HAP-1 (cell line): ENCODE results near the gene TMPRSS11D.

ENCODE experiments used
- DNase-seq, 2 experiments: peaks; one replicate each; pipeline ENCODE4 v3.0.0-alpha.2; 2016 to 2020; ENCODE audit warnings: low spot score in 2 of 2
- H3K27me3 ChIP-seq: fragments of 250-450 bp; sonication (Bioruptor Pico); 2 replicates; pipeline ENCODE4 v1.5.1; 2020; ENCODE audit warnings: low read depth, mild to moderate bottlenecking, moderate library complexity
- H3K36me3 ChIP-seq: fragments of 250-450 bp; sonication (Bioruptor Pico); replicated peaks from 2 replicates; pipeline ENCODE4 v1.5.1; 2020; ENCODE audit warnings: mild to moderate bottlenecking
- H3K4me1 ChIP-seq: fragments of 250-450 bp; sonication (Bioruptor Pico); 2 replicates; pipeline ENCODE4 v1.5.1; 2020; ENCODE audit warnings: mild to moderate bottlenecking
- H3K4me3 ChIP-seq: fragments of 250-450 bp; sonication (Bioruptor Pico); 2 replicates; pipeline ENCODE4 v1.5.1; 2020; ENCODE audit warnings: mild to moderate bottlenecking, moderate library complexity
- H3K9me3 ChIP-seq: fragments of 250-450 bp; sonication (Bioruptor Pico); 2 replicates; pipeline ENCODE4 v1.5.1; 2020; ENCODE audit warnings: mild to moderate bottlenecking, moderate library complexity
- in situ Hi-C: fragments of 300-500 bp; cut with MboI; formaldehyde crosslinking; loops from 3 replicates; pipeline ENCODE4 v1.14.3; 2020; ENCODE audit warnings: low sequenced_read_pairs, inconsistent platforms, mixed read lengths

TMPRSS11D gene

DNA sequence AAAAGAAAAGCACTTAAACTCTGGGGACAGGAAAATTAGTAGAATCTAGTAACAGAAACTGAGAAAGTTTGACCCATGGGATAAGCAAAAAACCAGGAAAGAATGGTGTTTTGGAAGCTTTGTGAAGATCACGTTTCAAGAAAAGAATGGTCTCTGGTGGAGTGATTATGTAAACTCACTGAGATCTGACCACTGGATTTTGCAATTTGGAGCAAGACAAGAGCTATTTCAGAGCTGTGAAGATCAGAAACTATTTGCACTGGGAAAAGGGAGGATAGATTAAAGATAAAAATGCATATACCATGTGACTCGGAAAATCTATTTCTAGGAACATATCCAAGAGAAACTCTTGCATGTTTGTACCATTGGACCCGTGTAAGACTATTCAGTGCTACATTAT is 4.3 kb downstream of the TMPRSS11D start:
- Histone ChIP-seq H3K4me1 (no peaks in the 10 kb centered on the region), H3K27me3 (no peaks in the 10 kb centered on the region), H3K4me3 (no peak overlapping the region), H3K36me3 (no peaks in the 10 kb centered on the region), H3K9me3 (no peaks in the 10 kb centered on the region)
- in situ Hi-C loops = no loop called here
- DNase-seq = no peak

DNA sequence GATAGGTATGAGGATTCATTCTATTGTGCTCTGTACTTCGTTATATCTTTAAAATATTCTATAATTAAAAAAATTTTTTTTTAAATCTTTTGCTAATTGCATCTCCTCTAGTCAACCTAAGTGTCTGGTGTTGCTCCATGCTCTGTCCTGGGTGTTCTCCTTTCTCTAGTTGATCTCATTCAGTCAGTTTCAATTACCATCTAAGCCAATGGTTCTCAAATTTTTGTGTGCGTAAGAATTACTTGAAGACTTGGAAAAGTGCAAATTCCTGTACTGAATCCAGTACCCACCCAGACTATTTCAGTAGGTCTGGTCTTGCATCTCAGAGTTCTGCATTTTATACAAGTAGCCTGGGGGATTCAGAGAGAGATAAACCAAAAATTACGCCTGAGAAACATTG is 6.7 kb downstream of the TMPRSS11D start:
- DNase-seq = no peak
- no peaks in the 10 kb centered on the region for H3K27me3 ChIP-seq
- H3K36me3 ChIP-seq = no peaks in the 10 kb centered on the region
- H3K4me1 ChIP-seq = no peaks in the 10 kb centered on the region
- in situ Hi-C loops = no loop called here
- H3K4me3 ChIP-seq = no peak overlapping the region
- H3K9me3 ChIP-seq = no peaks in the 10 kb centered on the region

DNA sequence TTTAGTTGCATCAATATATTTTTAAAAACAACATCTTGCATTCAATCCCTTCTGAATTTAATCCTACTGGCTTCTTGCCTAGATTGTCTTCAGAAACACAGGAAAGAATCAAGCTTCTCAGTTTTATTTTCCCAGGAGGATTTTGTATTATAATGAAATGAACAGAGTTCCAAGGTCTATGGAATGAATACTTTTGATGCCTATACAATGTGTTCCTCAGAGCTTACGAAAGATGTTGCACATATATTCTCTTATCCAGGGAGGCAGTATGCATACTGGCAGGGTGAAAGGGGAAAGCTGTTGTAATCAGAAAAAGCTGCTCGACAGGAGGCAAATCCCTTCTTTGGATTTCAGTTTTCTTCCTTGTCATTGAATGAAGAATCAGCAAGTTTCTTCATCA is 8.8 kb downstream of the TMPRSS11D start:
- no peaks in the 10 kb centered on the region for H3K36me3 ChIP-seq
- in situ Hi-C loops = no loop called here
- peak in 1 of 2 experiments; percentile 10 for DNase-seq
- no peaks in the 10 kb centered on the region for H3K4me1 ChIP-seq
- no peaks in the 10 kb centered on the region for H3K9me3 ChIP-seq
- no peak overlapping the region for H3K4me3 ChIP-seq
- H3K27me3 ChIP-seq = no peaks in the 10 kb centered on the region

- in situ Hi-C loops = no loop called here
- H3K4me1 ChIP-seq = no peaks in the 10 kb centered on the region
- H3K4me3 ChIP-seq = no peak overlapping the region
- no peaks in the 10 kb centered on the region for H3K9me3 ChIP-seq
- no peak for DNase-seq
- H3K36me3 ChIP-seq = no peaks in the 10 kb centered on the region
- no peaks in the 10 kb centered on the region for H3K27me3 ChIP-seq
These were observed 10.7 kb downstream of the TMPRSS11D start for GRCh38 chr4:67873116-67873515.

DNA sequence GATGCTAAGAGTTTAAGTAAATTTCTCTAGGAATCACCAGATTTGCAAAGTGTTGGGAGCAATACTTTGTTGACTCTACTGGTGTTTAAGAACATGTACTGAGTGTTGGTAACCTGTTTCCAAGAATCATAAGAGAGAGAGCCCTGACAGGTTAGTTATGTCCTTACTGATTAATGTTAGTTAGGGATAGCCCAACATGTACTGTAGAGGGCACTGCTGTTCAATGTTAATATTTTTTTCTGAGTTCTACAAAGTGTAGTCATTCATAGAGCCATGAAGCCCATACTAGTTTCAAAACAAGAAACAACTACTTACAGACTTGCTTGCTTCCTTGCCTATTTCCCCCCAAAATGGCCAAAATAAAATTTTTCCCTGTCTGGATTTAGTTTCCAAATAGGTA is 11.9 kb downstream of the TMPRSS11D start:
- in situ Hi-C loops = no loop called here
- peak in 1 of 2 experiments; percentile 7 for DNase-seq
- no peaks in the 10 kb centered on the region for H3K4me1 ChIP-seq

DNA sequence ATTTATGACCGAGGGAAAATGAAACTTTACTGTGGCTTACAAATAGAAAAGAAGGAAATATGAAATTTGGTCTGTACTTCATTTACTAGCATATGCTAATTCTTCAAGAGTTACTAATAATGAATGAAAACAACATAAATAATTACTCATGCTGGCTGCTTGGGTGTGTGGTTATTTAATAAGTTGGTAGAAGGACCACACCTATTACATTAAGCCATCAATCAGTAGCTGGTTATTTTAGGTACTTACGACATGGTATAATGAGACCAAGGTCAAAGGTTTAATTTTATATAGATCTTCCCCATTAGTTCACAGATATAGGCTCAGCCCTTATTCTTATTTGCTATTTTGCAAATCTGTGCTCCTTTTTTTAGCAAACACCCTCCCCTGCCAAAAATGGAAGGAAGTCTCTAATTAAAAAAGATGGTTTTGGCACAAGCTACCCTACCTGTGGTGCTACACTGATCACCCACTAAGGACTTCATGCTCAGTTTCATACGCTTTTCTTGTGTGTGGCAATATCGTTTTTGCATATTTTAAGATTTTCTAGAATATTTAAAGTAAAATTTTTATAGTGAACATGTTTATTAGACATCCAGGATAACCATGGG is 14.1 kb downstream of the TMPRSS11D start:
- no peaks in the 10 kb centered on the region for H3K27me3 ChIP-seq
- no peak for DNase-seq
- in situ Hi-C loops = no loop called here
- H3K9me3 ChIP-seq = no peaks in the 10 kb centered on the region
- H3K4me1 ChIP-seq = no peaks in the 10 kb centered on the region
- H3K36me3 ChIP-seq = no peaks in the 10 kb centered on the region
- no peak overlapping the region for H3K4me3 ChIP-seq

More for the DNA sequence above, 11.9 kb downstream of the TMPRSS11D start:
- no peaks in the 10 kb centered on the region for H3K36me3 ChIP-seq
- H3K9me3 ChIP-seq = no peaks in the 10 kb centered on the region
- H3K27me3 ChIP-seq = no peaks in the 10 kb centered on the region
- no peak overlapping the region for H3K4me3 ChIP-seq

DNA sequence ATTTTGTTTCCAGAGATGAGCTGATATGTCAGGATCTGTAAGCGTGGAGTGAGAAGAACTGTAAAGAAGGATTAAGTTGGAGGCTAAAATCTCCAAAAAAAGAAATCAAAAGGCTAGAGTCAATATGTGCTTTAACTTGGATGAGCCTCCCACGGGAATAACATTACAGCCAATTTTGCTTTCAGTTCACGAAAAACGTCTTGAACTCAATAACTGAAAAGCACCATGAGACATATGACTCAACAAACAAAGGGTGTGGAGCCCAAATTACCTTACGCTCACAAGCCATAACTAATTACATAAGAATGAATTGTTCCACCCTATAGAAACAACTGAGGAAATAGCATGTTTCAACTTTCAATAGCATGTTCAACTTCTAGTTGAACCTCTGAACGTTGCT is 22.3 kb downstream of the TMPRSS11D start:
- H3K36me3 ChIP-seq = no peaks in the 10 kb centered on the region
- H3K4me1 ChIP-seq = 0 out of 2 replicates have a peak, but pooled peaks cover 5% of the 10 kb centered on the region
- no peaks in the 10 kb centered on the region for H3K27me3 ChIP-seq
- no peaks in the 10 kb centered on the region for H3K9me3 ChIP-seq
- H3K4me3 ChIP-seq = no peak overlapping the region
- in situ Hi-C loops = no loop called here
- DNase-seq = no peak

DNA sequence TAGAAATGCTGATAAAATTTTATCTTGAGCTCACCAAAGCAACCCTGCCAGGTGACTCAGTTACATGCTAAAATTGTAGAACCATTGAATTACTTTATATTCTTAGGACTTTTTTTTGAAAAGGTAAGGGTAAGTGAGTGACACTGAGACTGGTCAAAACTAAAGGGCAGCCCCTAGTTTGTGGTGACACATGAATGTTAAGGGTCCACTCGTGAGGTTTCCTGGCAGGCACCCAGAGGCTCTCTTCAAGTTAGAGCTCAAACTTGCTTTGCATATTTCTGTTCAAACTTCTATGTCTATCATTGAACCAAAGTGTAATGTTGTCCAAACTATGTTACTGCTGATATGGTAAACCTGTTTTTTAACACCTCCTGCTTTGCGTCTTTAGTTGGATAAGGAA is 30.5 kb downstream of the TMPRSS11D start:
- Histone ChIP-seq H3K36me3 (no peaks in the 10 kb centered on the region), H3K27me3 (no peaks in the 10 kb centered on the region), H3K4me3 (no peak overlapping the region), H3K9me3 (no peaks in the 10 kb centered on the region), H3K4me1 (no peaks in the 10 kb centered on the region)
- in situ Hi-C loops = no loop called here
- DNase-seq = no peak

GRCh38 chr4:67820903-67821302 is 62.9 kb downstream of the TMPRSS11D start:
- Histone ChIP-seq H3K4me3 (no peak overlapping the region), H3K27me3 (peaks cover 4% of the 10 kb centered on the region; the same call in 1 of the 2 replicates), H3K9me3 (no peaks in the 10 kb centered on the region), H3K4me1 (no peaks in the 10 kb centered on the region), H3K36me3 (no peaks in the 10 kb centered on the region)
- DNase-seq = no peak
- in situ Hi-C loops = no loop called here

DNA sequence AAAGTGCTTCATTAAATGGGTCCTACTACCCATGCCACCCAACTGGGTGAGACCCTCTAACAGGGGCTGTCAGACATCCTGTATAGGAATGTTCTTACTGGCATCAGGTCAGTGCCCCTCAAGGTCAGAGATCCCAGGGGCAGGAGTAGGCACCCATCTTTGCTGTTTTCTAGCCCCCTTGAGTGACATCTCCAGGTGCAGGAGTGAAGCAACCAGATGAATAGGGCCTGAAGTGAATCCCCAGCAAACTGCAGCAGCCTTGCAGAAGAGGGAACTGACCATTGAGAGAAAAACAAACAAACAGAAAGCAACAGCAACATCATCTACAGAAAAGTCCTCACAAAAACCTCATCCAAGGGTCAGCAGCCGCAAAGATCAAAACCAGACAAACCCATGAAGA is 73.8 kb downstream of the TMPRSS11D start:
- in situ Hi-C loops = no loop called here
- Histone ChIP-seq H3K4me3 (no peak overlapping the region), H3K4me1 (no peaks in the 10 kb centered on the region), H3K9me3 (no peaks in the 10 kb centered on the region), H3K27me3 (no peaks in the 10 kb centered on the region), H3K36me3 (no peaks in the 10 kb centered on the region)
- DNase-seq = no peak

- in situ Hi-C loops = no loop called here
- Histone ChIP-seq H3K4me3 (no peak overlapping the region), H3K9me3 (no peaks in the 10 kb centered on the region), H3K36me3 (no peaks in the 10 kb centered on the region), H3K27me3 (no peaks in the 10 kb centered on the region), H3K4me1 (no peaks in the 10 kb centered on the region)
- DNase-seq = no peak
These were observed 74.3 kb downstream of the TMPRSS11D start for GRCh38 chr4:67809502-67809901.

GRCh38 chr4:67796810-67797209 is 87.0 kb downstream of the TMPRSS11D start:
- Histone ChIP-seq H3K4me3 (no peak overlapping the region), H3K36me3 (no peaks in the 10 kb centered on the region), H3K4me1 (no peaks in the 10 kb centered on the region), H3K27me3 (no peaks in the 10 kb centered on the region), H3K9me3 (no peaks in the 10 kb centered on the region)
- in situ Hi-C loops = no loop called here
- DNase-seq = no peak

GRCh38 chr4:67790721-67791120 is 93.1 kb downstream of the TMPRSS11D start:
- no peaks in the 10 kb centered on the region for H3K9me3 ChIP-seq
- DNase-seq = no peak
- H3K36me3 ChIP-seq = no peaks in the 10 kb centered on the region
- no peak overlapping the region for H3K4me3 ChIP-seq
- H3K27me3 ChIP-seq = no peaks in the 10 kb centered on the region
- in situ Hi-C loops = no loop called here
- no peaks in the 10 kb centered on the region for H3K4me1 ChIP-seq

GRCh38 chr4:67787311-67787710 is 96.5 kb downstream of the TMPRSS11D start:
- no peaks in the 10 kb centered on the region for H3K4me1 ChIP-seq
- in situ Hi-C loops = no loop called here
- H3K27me3 ChIP-seq = no peaks in the 10 kb centered on the region

GRCh38 chr4:67785528-67785927 is 98.3 kb downstream of the TMPRSS11D start:
- no peak overlapping the region for H3K4me3 ChIP-seq
- H3K4me1 ChIP-seq = no peaks in the 10 kb centered on the region
- in situ Hi-C loops = no loop called here
- H3K9me3 ChIP-seq = no peaks in the 10 kb centered on the region
- no peak for DNase-seq
- H3K36me3 ChIP-seq = no peaks in the 10 kb centered on the region
- no peaks in the 10 kb centered on the region for H3K27me3 ChIP-seq

More at GRCh38 chr4:67787311-67787710, 96.5 kb downstream of the TMPRSS11D start:
- Histone ChIP-seq H3K4me3 (no peak overlapping the region), H3K36me3 (no peaks in the 10 kb centered on the region), H3K9me3 (no peaks in the 10 kb centered on the region)
- no peak for DNase-seq
